NCI-H128 (cell line): Measurements from ENCODE around the gene LBR.
"Not testable (repeated sequence)": the region's sequence is repeated elsewhere in the genome, so short reads cannot be mapped to it uniquely, and the experiment has no call there.

Experiments
- DNase-seq: peaks from one replicate; lab custom pipeline; 2025; ENCODE audit not compliant: unreplicated experiment; lab: John Stamatoyannopoulos, UW

The LBR gene

DNA sequence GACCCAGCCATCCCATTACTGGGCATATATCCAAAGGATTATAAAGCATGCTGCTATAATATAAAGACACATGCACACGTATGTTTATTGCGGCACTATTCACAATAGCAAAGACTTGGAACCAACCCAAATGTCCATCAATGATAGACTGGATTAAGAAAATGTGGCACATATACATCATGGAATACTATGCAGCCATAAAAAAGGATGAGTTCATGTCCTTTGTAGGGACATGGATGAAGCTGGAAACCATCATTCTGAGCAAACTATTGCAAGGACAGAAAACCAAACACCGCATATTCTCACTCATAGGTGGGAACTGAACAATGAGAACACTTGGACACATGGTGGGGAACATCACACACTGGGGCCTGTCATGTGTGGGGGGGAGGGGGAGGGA is 41.0 kb downstream of the LBR start:
- DNase-seq: not testable (repeated sequence)

DNA sequence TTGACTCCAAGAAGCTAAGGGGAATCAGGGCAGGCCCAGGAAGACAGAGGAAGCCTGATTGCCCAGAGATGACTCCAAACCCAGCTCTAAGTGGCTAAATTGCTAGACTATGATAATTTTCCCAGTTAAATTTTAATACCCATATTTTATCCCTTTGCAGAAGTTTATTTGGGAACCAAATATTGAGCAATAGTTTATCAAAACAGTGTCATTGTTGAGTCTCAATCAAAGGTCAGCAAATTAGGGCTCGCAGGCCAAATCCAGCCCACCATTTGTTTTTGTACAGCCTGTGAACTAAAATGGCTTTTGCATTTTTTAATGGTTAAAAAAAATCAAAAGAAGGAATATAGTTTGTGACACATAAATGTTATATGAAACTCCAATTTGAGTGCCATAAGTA is 47.1 kb downstream of the LBR start:
- DNase-seq: no peak

DNA sequence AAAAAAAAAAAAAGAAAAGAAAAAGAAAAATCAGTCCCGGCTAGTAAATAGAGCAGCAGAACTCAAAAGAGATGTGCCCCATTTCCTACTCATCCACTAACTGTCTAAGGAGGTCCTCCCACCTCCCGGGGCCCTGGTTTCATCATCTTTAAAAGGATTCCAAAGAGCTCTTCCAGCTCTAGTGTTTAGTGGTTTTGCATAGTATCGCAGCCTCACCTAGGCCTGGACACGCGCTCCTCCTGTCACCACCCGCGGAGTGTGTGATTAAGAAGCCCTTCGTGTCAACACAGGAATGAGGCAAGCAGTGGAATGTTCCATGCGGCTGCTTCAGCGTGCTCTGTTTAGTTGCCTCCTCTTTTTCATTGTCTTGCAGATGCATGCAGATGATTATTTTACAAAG is 49.0 kb downstream of the LBR start:
- DNase-seq: no peak

DNA sequence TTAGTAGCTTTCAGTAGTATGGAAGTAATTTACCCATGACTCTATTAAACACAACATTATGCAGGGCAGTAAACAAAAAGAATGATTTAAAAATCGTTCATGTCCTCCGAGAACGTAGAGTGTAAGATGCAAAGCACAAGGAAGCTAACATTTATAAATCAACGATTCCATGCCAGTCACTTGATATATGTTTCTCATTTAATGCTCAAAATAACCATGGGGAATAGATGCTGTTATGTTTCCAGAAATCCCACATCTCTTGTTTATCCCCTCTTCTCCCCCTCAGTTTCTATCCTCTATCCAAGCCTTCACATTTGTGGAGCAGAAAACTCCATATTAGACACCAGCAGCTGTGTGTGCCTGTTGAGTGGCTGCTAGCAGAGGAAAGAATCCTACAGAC is 52.8 kb downstream of the LBR start:
- DNase-seq: no peak

DNA sequence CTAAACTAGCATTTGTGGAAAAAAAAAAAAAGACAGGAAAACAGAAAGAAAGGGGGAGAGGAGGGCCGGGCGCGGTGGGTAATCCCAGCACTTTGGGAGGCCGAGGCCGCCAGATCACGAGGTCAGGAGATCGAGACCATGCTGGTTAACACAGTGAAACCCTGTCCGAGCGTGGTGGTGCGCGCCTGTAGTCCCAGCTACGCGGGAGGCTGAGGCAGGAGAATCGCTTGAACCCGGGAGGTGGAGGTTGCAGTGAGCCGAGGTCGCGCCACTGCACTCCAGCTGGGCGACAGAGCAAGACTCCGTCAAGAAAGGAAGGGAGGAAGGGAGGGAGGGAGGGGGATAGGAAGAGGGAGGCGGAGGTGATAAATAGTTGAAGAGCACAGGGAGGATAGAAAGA is 54.7 kb downstream of the LBR start:
- DNase-seq: no peak

DNA sequence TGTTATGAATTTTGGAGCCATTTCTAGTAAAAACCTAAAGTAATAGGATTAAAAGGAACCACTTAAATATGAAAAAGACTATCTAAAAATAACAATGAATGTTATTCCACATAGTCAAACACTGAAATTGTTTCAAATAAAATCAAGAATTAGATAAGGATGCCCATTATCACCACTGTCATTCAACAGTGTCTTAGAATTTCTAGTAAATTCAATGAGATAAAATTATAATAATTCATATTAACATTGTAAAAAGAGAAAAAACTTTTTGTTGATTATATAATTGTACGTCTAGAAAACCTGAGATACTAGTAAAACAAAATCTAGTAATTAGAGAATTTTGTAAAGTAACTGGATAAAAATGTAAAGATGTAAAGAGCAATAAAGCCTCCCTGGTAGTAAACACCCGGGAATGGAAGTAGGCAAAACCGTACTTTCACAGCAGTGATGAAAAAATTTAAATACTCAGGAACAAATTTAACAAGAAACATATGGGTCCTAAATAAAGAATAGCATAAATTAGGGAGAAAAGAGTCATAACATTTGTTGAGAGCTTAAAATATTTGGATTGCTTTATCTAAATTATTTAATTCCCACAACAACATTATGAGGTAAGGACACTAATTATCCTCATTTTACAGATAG is 56.4 kb downstream of the LBR start:
- DNase-seq: no peak

DNA sequence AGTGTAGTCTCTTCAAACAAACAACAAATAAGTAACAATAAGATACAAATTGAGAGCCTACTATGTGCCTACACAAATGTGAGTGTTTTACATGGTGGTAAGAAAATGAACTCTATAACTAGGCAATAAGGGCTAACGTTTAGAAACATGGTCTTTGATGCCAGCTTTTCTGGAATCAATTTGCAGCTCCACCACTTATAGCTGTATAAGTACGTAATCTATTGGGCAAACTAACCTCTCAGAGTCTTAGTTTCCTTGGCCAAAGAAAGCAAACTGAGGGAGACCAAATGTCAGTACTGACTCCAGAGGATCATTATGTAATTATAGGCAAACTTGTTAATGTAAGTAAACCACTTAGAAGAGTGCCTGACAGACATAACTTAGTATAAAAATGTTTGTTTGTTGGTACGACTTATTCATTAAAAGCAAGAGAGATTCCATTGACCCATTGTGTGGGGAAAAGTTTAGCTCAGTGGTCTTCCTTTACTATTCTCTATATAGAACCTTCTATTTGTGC is 59.7 kb downstream of the LBR start:
- no peak for DNase-seq

DNA sequence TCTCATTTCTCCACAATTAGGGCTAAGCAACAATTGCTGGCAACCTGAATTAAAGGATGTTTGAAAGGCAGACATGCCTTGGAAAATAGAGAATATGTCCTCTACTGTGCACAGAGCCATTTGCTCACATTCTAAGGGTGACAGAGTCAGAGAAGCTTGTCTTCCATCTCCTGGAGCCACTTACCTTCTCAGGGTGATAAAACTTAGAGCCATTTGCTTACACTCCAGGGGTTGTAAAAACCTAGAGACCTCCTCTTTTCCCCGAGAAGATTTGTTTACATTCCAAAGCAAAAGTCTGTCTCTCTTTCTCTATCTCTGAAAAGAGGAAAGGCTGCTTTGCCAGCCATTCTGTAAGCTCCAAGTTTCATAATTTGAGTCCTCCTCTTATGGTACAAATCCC is 61.3 kb downstream of the LBR start:
- no peak for DNase-seq

DNA sequence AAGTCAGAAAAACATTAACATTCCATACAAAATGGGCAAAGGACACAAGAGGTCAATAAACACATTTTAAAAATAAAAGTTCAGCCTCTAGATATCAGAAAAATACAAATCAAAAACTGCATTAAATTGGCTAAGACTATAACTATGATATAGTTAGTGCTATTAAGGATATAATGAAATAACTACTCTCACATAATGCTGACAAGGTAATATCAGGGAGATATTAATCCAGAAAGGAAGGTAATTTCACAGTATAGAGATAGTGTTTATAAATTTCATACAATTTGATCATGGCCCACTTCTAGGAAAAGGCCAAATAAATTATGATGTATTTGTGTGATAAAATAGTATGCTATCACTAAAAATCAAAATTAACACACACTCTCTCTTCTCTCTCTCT is 61.8 kb downstream of the LBR start:
- no peak for DNase-seq

DNA sequence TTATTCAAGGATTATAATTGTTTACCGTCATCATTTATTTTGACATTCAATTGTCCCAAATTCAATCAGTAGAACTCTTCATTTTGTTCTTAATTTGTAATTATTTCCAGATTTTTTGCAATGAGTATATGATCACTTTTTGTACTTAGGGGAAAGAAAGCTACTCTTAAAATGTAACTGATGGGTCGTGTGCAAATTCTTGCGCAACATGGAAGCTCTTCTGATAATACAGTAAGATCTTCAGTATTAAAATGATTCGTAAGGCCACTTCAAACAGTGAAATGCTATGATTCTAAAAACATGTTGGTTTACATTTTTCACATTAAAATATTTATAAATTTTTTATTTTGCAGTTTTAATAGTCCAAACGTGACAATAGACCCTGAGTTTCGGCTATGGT is 63.4 kb downstream of the LBR start:
- no peak for DNase-seq

DNA sequence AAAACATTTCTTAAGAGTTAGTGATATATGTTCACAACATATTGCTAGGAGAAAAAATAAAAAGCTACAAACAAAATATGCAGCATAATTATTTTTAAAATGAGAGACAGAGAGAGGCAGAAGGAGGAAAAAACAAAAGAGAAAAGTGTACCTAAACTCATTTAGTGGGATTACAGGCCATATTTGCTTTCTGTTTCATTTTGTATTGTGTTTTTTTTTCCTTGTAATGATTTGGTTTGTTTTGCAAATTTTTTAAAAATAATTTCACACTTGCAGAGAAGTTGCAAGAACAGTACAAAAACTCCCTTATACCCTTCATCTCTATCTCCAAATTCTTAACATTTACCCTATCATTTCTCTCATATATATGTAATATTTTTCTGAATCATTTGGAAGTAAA is 65.0 kb downstream of the LBR start:
- DNase-seq: no peak

DNA sequence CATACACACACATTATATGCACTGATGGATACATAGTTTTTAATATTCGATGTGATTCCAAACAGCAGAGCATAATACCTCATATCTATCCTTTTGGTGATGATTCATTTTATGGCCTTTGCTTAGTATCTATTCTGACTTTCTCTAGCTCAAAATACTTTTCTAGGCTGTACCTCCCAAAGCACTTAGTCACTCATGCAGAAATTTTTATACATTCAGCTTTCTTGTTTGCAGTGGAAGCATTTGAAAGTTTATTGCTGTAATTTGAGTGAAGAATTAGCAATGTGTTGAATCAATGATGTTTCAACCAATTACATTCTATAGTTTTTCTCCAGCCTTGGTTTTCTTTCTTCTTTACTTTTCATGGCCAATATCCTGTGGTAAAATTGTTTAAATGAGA is 66.7 kb downstream of the LBR start:
- no peak for DNase-seq

DNA sequence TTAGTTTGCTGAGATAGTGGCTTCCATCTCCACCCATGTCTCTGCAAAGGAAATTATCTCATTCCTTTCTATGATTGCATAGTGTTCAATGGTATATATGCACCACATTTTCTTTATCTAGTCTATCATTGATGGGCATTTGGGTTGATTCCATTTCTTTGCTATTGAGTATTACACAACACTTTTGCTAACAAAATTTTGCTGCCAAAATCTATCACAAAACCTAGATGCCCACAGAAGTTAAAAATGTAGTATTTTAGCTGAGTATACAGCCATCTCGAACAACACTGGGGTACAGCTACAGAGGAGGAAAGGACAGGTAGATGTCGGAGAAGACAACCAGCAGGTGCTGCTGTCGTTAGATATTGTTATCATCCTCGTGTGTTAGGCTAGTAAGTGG is 67.7 kb downstream of the LBR start:
- no peak for DNase-seq

DNA sequence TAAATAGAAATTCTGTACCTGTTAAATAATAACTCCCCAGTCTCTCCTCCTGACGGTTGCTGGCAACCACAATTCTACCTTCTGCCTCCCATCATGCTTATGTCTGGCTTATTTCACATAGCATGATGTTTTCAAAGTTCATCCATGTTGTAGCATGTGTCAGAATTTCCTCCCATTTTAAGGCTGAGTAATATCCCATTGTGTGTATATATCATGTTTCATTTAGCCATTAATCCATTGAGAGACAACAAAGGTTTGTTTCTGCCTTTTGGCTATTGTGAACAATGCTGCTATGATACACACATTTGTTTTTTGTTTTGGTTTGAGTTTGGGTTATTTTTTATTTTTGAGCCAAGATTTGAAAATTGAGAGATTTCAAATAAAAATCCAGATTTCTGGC is 72.0 kb downstream of the LBR start:
- DNase-seq: no peak

DNA sequence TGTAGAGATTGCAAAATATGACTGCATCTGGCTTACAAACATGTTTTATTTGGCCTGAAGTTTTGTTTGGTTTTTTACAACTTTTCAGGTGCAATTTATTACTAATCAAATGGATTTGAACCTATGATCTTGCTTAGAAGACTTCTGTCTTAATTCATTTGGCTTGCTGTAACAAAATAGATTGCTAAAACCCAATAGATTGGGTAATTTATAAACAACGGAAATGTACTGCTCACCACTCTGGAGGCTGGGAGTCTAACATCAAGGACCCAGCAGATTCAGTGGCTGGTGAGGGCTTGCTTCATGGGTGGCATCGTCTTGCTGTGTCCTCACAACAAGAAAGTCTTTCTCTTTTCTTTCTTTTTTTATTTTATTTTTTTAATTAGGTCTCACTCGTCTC is 72.9 kb downstream of the LBR start:
- no peak for DNase-seq
